Endothelial cell of umbilical vein (primary cell): ENCODE data around the gene CLDN14. TPM values are rescaled to one million over a fixed set of nuclear protein-coding genes. Genes with fewer than 3 reads are reported as not detected.

Experiments used
- BruUV-seq: library from RNA; stranded (reverse); fragments of 400-500 nt; replicated peaks from 2 replicates; lab custom pipeline; 2021; lab: Mats Ljungman, UMichigan
- CTCF ChIA-PET: fragments of 300-600, 350-600 bp; sonication (Branson Sonifier 250); formaldehyde crosslinking; loops from one replicate; lab custom pipeline; 2021; ENCODE audit warnings: antibody characterized with exemption, inconsistent platforms; lab: Charles Lee
- POLR2A ChIA-PET: fragments of 300-600, 350-600 bp; sonication (Branson Sonifier 250); formaldehyde crosslinking; loops from one replicate; lab custom pipeline; 2021; ENCODE audit warnings: antibody characterized with exemption, inconsistent platforms; lab: Charles Lee
- DNase-seq: peaks from one replicate; pipeline ENCODE4 v3.0.0-alpha.2; 2011; ENCODE audit warnings: low read depth, low spot score
- FAIRE-seq: peaks from 2 replicates; lab custom pipeline; 2011; peaks lifted over from hg19 to GRCh38; lab: Jason Lieb, UNC
- H2AFZ ChIP-seq: 2 replicates; pipeline ENCODE4 v1.6.0; 2012; ENCODE audit warnings: low read depth, low read length, control low read depth, inconsistent platforms
- H3K27ac ChIP-seq: 2 replicates; pipeline ENCODE4 v1.5.1; 2011; ENCODE audit warnings: low read depth, mild to moderate bottlenecking, control low read depth, low read length, moderate library complexity; ENCODE audit not compliant: insufficient read depth
- H3K27me3 ChIP-seq, 2 experiments: 2 replicates each; pipeline versions ENCODE4 v1.6.0 to v1.6.1; 2011; ENCODE audit warnings: low read length in 2 of 2, mixed read lengths in 1 of 2; ENCODE audit not compliant: control insufficient read depth in 2 of 2, insufficient read depth in 2 of 2
- H3K36me3 ChIP-seq, 2 experiments: 2 replicates in 1 of 2; 3 replicates in 1 of 2; pipeline ENCODE4 v1.5.1; 2011; ENCODE audit warnings: low read length in 2 of 2, mild to moderate bottlenecking in 1 of 2, moderate library complexity in 1 of 2; ENCODE audit not compliant: control insufficient read depth in 2 of 2, insufficient read depth in 2 of 2; ENCODE audit errors: extremely low read depth in 1 of 2
- H3K4me1 ChIP-seq: 3 replicates; pipeline ENCODE4 v1.5.1; 2011; ENCODE audit warnings: mild to moderate bottlenecking, low read length; ENCODE audit not compliant: control insufficient read depth, insufficient read depth; ENCODE audit errors: extremely low read depth
- H3K4me2 ChIP-seq: 2 replicates; pipeline ENCODE4 v1.6.1; 2011; ENCODE audit warnings: low read length, control low read depth, mixed read lengths; ENCODE audit not compliant: insufficient read depth
- H3K4me3 ChIP-seq, 3 experiments: fragments of 200-600 bp in 1 of 3; sonication (generic), shearing (Covaris generic) in 1 of 3; replicated peaks in 1 of 3; 2 replicates each; pipeline ENCODE4 v1.5.1; 2011 to 2016; ENCODE audit warnings: control low read depth in 3 of 3, low read length in 3 of 3, mild to moderate bottlenecking in 2 of 3, inconsistent platforms in 1 of 3, low read depth in 1 of 3, moderate library complexity in 1 of 3; ENCODE audit not compliant: insufficient read depth in 1 of 3
- H3K79me2 ChIP-seq: 2 replicates; pipeline ENCODE4 v1.6.0; 2012; ENCODE audit warnings: low read length, inconsistent platforms; ENCODE audit not compliant: control insufficient read depth, insufficient read depth
- H3K9ac ChIP-seq: replicated peaks from 2 replicates; pipeline ENCODE3; 2011; ENCODE audit warnings: low read length, control low read depth; ENCODE audit not compliant: insufficient read depth; ENCODE audit errors: extremely low read depth
- H3K9me1 ChIP-seq: replicated peaks from 3 replicates; pipeline ENCODE4 v1.6.0; 2011; ENCODE audit warnings: mild to moderate bottlenecking, low read length; ENCODE audit not compliant: control insufficient read depth, insufficient read depth; ENCODE audit errors: extremely low read depth
- H3K9me3 ChIP-seq: replicated peaks from 2 replicates; pipeline ENCODE4 v1.5.1; 2012; ENCODE audit warnings: low read length, inconsistent platforms; ENCODE audit not compliant: control insufficient read depth, insufficient read depth
- H4K20me1 ChIP-seq: replicated peaks from 2 replicates; pipeline ENCODE3; 2011; ENCODE audit warnings: mild to moderate bottlenecking, low read length; ENCODE audit not compliant: control insufficient read depth, insufficient read depth; ENCODE audit errors: extremely low read depth
- EZH2 ChIP-seq: IDR thresholded peaks from 2 replicates; pipeline ENCODE4 v1.6.1; 2012; ENCODE audit warnings: borderline replicate concordance, low read depth, mild to moderate bottlenecking, moderate library complexity, low read length, inconsistent platforms; ENCODE audit not compliant: severe bottlenecking
- FOS ChIP-seq: IDR thresholded peaks from 2 replicates; pipeline ENCODE4 v1.6.1; 2011; ENCODE audit warnings: mild to moderate bottlenecking, low read length, moderate library complexity, borderline replicate concordance; ENCODE audit not compliant: insufficient read depth
- GATA2 ChIP-seq: IDR thresholded peaks from 2 replicates; pipeline ENCODE4 v1.7.0; 2011; ENCODE audit warnings: low read depth, mild to moderate bottlenecking, moderate library complexity, mixed read lengths, low read length; ENCODE audit not compliant: insufficient read length, insufficient read depth
- JUN ChIP-seq: IDR thresholded peaks from 2 replicates; pipeline ENCODE4 v1.6.1; 2011; ENCODE audit warnings: borderline replicate concordance, low read depth; ENCODE audit not compliant: insufficient read length, insufficient read depth
- MYC ChIP-seq: IDR thresholded peaks from one replicate; pipeline ENCODE4 v1.6.1; 2011; ENCODE audit warnings: mild to moderate bottlenecking, low read depth, low read length
- POLR2A ChIP-seq: IDR thresholded peaks from 2 replicates; pipeline ENCODE4 v1.6.1; 2012; ENCODE audit warnings: low read depth, mild to moderate bottlenecking, control low read depth, low read length
- POLR2AphosphoS5 ChIP-seq: IDR thresholded peaks from 2 replicates; pipeline ENCODE4 v1.6.1; 2012; ENCODE audit warnings: low read depth, mild to moderate bottlenecking, control low read depth, low read length, moderate library complexity; ENCODE audit not compliant: insufficient read depth
- dilution Hi-C: fragments of 300-500 bp; cut with MboI; formaldehyde crosslinking; loops from one replicate; pipeline ENCODE4 v1.15.0; 2019; ENCODE audit warnings: low sequenced_read_pairs; ENCODE audit not compliant: extremely low pct_ligation_motif_present
- intact Hi-C: fragments of 100-400 bp; cut with micrococcal nuclease; formaldehyde crosslinking; loops from one replicate; pipeline ENCODE4 v1.10.0; 2022
- polyA plus RNA-seq, 4 experiments: library from polyadenylated mRNA; depleted of rRNA in 3 of 4; stranded (reverse) in 3 of 4; unstranded in 1 of 4; fragments of >200 nt; gene quantifications; 2 replicates each; pipeline versions ENCODE4 v1.2.1 to v1.2.3, GENCODE V29; 2011 to 2012; ENCODE audit warnings: missing spikeins in 1 of 4
- total RNA-seq: library from RNA; stranded (reverse); gene quantifications from 2 replicates; pipeline ENCODE4 v1.2.3, GENCODE V29; 2021
- TF ChIP-seq, protein P1 (sequence below): IDR thresholded peaks from 2 replicates; pipeline ENCODE4 v1.6.1; 2011; ENCODE audit not compliant: insufficient read depth, insufficient read length
- TF ChIP-seq, protein P2 (sequence below), 2 donors: IDR thresholded peaks; 1 replicate in 1 of 2; 2 replicates in 1 of 2; pipeline ENCODE4 v1.5.1; 2011; ENCODE audit warnings: low read length in 2 of 2, mild to moderate bottlenecking in 2 of 2, moderate library complexity in 2 of 2, control low read depth in 1 of 2, inconsistent platforms in 1 of 2, low read depth in 1 of 2; ENCODE audit not compliant: insufficient read depth in 1 of 2; ENCODE audit errors: extremely low read depth in 1 of 2

CLDN14 gene
- total and polyA plus RNA-seq, 2 donors (not counting 3 experiments of a cell fraction or from before 2014, with no cell fraction given), result 1.0 to 2.5 TPM

DNA sequence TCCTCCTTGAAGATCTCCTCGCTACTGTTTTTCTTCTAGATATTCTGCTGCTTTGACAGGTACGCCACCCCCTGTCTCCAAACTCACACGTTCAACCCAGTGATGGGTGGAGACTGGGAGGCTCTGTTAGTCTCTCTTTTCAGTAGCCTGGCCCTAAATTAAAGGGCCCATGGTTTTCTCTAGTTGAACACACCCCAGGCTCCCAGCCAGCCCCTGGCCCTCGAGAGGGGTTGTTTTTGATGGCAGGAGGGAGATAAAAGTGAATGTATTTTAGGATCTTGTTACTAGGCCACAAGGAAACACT lies 21.6 kb upstream of the CLDN14 start:
- no peak for DNase-seq
- Histone ChIP-seq H3K9me1 (no peaks in the 10 kb centered on the region), H3K27ac (no peak overlapping the region), H3K9ac (no peak overlapping the region), H3K36me3 (peaks cover 0 to 2% of the 10 kb centered on the region in 2 experiments), H3K4me2 (no peak overlapping the region), H3K4me3 (no peak overlapping the region), H4K20me1 (no peaks in the 10 kb centered on the region), H3K79me2 (no peaks in the 10 kb centered on the region), H3K27me3 (no peaks in the 10 kb centered on the region), H3K9me3 (no peaks in the 10 kb centered on the region), H3K4me1 (no peaks in the 10 kb centered on the region), H2AFZ (no peak overlapping the region)
- TF ChIP-seq, protein P1, sequence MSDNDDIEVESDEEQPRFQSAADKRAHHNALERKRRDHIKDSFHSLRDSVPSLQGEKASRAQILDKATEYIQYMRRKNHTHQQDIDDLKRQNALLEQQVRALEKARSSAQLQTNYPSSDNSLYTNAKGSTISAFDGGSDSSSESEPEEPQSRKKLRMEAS, result no peak
- no peak for TF ChIP-seq JUN
- TF ChIP-seq POLR2A, result no peak
- TF ChIP-seq MYC, result no peak
- TF ChIP-seq, protein P2, sequence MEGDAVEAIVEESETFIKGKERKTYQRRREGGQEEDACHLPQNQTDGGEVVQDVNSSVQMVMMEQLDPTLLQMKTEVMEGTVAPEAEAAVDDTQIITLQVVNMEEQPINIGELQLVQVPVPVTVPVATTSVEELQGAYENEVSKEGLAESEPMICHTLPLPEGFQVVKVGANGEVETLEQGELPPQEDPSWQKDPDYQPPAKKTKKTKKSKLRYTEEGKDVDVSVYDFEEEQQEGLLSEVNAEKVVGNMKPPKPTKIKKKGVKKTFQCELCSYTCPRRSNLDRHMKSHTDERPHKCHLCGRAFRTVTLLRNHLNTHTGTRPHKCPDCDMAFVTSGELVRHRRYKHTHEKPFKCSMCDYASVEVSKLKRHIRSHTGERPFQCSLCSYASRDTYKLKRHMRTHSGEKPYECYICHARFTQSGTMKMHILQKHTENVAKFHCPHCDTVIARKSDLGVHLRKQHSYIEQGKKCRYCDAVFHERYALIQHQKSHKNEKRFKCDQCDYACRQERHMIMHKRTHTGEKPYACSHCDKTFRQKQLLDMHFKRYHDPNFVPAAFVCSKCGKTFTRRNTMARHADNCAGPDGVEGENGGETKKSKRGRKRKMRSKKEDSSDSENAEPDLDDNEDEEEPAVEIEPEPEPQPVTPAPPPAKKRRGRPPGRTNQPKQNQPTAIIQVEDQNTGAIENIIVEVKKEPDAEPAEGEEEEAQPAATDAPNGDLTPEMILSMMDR (IDR thresholded peaks at IDR 0.05; ENCODE audit: extremely low read depth in 1 of 2, insufficient read depth in 1 of 2, low read depth in 1 of 2, low read length in 2 of 2), result no peak
- TF ChIP-seq FOS, result no peak
- TF ChIP-seq EZH2, result no peak
- TF ChIP-seq POLR2AphosphoS5, result no peak
- no peak for TF ChIP-seq GATA2
- FAIRE-seq, result no peak
- ChIA-PET CTCF (interaction anchor here (1.2 to 2.6 kb wide), 2 partner anchors 129 to 416 kb away, joined by 3 to 11 read pairs; no protein-coding TSS in a partner anchor), POLR2A (no interaction called here)
- BruUV-seq, result no TSS peak
- dilution Hi-C loops (no loop called here), intact Hi-C loops (loop anchor here (5.0 kb wide), 1 partner anchor 246 kb away; no protein-coding TSS in a partner anchor)
